GM18502 (cell line): ENCODE results near the gene SSUH2.
A peak's percentile ranks its signal among the peaks of the same experiment; 100 is the strongest.

ENCODE experiments used
- ATAC-seq: cut with Tn5 transposase; IDR thresholded peaks from one replicate; pipeline ENCODE4 v1.9.1; 2021; ENCODE audit warnings: mild to moderate bottlenecking; ENCODE audit not compliant: unreplicated experiment, poor library complexity

The SSUH2 gene

GRCh38 chr3:8621872-8622271, 22.7 kb downstream of the SSUH2 start:
- ATAC-seq: no peak

GRCh38 chr3:8621141-8621540, 23.5 kb downstream of the SSUH2 start:
- ATAC-seq: no peak

GRCh38 chr3:8619548-8619947, 25.1 kb downstream of the SSUH2 start:
- no peak for ATAC-seq

- no peak for ATAC-seq
Observed at GRCh38 chr3:8618950-8619349, 25.6 kb downstream of the SSUH2 start.

GRCh38 chr3:8617921-8618320, 26.7 kb downstream of the SSUH2 start:
- ATAC-seq: no peak

GRCh38 chr3:8610951-8611350, 33.6 kb downstream of the SSUH2 start:
- no peak for ATAC-seq

GRCh38 chr3:8608791-8609467, 35.7 kb downstream of the SSUH2 start:
- ATAC-seq: no peak

GRCh38 chr3:8608041-8608790, 36.4 kb downstream of the SSUH2 start:
- ATAC-seq: no peak

- peak; percentile 90 for ATAC-seq
Observed at GRCh38 chr3:8607234-8608040, 37.2 kb downstream of the SSUH2 start.

- ATAC-seq: no peak
Observed at GRCh38 chr3:8606701-8607231, 37.8 kb downstream of the SSUH2 start.

- ATAC-seq: no peak
Observed at GRCh38 chr3:8604988-8605387, 39.6 kb downstream of the SSUH2 start.

GRCh38 chr3:8604006-8604405, 40.6 kb downstream of the SSUH2 start:
- no peak for ATAC-seq

- ATAC-seq: no peak
Observed at GRCh38 chr3:8603115-8603710, 41.4 kb downstream of the SSUH2 start.

GRCh38 chr3:8600457-8600856, 44.1 kb downstream of the SSUH2 start:
- ATAC-seq: no peak

- ATAC-seq: no peak
Observed at GRCh38 chr3:8599146-8599545, 45.5 kb downstream of the SSUH2 start.

- ATAC-seq: no peak
Observed at GRCh38 chr3:8597219-8597853, 47.3 kb downstream of the SSUH2 start.

- no peak for ATAC-seq
Observed at GRCh38 chr3:8596321-8597218, 48.0 kb downstream of the SSUH2 start.

- ATAC-seq: no peak
Observed at GRCh38 chr3:8595695-8596115, 48.9 kb downstream of the SSUH2 start.

GRCh38 chr3:8595252-8595651, 49.3 kb downstream of the SSUH2 start:
- ATAC-seq: no peak
